HG02943 (cell line): ENCODE measurements around the gene MAP3K20.
"Not testable (repeated sequence)": the region's sequence is repeated elsewhere in the genome, so short reads cannot be mapped to it uniquely, and the experiment has no call there.

Experiments
- ATAC-seq: cut with Tn5 transposase; IDR thresholded peaks from one replicate; pipeline ENCODE4 v1.9.1; 2021; ENCODE audit warnings: mild to moderate bottlenecking, low read depth, moderate library complexity; ENCODE audit not compliant: unreplicated experiment

Gene MAP3K20

DNA sequence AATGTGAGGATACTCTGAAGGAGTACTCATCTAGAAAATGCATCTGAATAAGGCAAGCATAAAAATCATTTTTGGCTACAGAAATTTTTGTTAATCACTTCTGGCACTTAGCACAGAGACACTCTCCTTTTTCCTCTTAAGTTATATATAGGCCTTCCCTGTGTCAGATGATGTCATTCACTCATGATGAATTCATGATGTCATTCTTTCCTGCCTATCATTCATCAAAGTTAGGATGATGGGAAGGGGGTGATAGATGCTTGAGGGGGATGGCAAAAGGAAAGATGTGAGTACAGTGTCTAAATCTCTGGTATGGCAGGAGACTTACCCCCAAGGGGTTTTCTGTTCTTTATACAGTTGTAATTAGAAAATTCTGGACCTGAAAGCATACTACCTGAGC is 42.0 kb downstream of the MAP3K20 start:
- no peak for ATAC-seq

GRCh38 chr2:173118395-173118794 is 42.7 kb downstream of the MAP3K20 start:
- no peak for ATAC-seq

- no peak for ATAC-seq
Observed at GRCh38 chr2:173119069-173119807, 43.6 kb downstream of the MAP3K20 start.

GRCh38 chr2:173119944-173120343 is 44.3 kb downstream of the MAP3K20 start:
- no peak for ATAC-seq

GRCh38 chr2:173122936-173123335 is 47.3 kb downstream of the MAP3K20 start:
- ATAC-seq, result no peak

DNA sequence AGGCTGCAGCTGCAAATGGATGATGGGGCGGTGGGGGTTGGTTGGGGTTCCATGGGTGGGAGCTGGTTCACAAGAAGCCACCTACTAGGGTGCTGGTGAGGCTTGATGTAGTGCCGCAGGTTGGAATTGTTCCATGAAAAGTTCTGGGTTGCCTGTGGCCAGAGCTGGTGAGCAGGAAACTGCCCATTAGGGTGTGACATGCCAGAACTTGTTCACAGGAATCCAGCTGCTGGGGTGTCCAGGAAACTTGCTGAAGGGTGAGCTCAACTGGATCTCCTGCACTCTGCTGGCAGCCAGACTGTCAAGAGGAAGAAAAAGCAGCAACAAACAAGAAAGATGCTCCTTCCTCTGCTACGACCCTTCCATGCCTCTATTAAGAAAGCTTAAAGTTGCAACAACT is 48.8 kb downstream of the MAP3K20 start:
- no peak for ATAC-seq

DNA sequence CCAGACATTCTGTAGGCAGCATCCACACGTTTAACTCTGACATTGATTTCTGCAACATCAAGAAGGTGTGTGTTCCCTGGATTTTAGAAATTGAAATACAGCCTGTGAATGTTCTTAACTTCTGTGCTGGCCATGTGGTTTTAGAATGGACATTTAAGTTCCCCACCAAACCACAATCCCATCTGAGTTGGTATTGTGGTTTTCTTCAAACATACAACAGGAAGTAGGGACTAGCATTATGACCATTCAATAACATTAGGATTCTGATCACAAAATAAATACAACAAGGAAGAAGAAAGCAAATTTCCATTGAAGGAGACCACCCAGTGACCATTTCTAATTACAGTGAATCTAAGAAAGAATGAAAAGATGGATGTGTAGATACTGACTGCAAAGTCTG is 51.2 kb downstream of the MAP3K20 start:
- no peak for ATAC-seq

- ATAC-seq, result not testable (repeated sequence)
Observed at GRCh38 chr2:173128132-173128531, 52.5 kb downstream of the MAP3K20 start.

- no peak for ATAC-seq
Observed at GRCh38 chr2:173130496-173131465, 55.1 kb downstream of the MAP3K20 start.

GRCh38 chr2:173132531-173132930 is 56.9 kb downstream of the MAP3K20 start:
- ATAC-seq, result no peak

- ATAC-seq, result no peak
Observed at GRCh38 chr2:173134703-173135102, 59.1 kb downstream of the MAP3K20 start.

GRCh38 chr2:173136067-173136466 is 60.4 kb downstream of the MAP3K20 start:
- ATAC-seq, result no peak

GRCh38 chr2:173136599-173136998 is 61.0 kb downstream of the MAP3K20 start:
- no peak for ATAC-seq

DNA sequence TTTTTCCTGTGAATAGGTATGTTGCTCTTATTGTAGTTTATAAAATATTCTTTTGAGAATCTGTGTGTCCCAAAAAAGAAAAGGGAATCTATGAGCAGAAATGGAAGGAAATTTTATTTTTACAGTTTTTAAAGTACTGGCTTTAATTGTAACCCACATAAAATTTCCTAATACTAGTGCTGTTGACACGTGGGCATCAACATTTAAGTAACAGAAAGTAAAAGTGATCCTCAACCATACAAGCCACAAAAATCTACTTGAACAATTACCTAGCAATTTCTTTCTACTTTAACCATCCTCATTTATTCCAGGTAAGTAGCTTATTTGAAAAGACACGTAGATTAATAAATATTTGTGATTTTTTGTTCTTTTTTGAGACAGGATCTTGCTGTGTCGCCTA is 62.0 kb downstream of the MAP3K20 start:
- no peak for ATAC-seq

GRCh38 chr2:173138962-173139361 is 63.3 kb downstream of the MAP3K20 start:
- no peak for ATAC-seq

DNA sequence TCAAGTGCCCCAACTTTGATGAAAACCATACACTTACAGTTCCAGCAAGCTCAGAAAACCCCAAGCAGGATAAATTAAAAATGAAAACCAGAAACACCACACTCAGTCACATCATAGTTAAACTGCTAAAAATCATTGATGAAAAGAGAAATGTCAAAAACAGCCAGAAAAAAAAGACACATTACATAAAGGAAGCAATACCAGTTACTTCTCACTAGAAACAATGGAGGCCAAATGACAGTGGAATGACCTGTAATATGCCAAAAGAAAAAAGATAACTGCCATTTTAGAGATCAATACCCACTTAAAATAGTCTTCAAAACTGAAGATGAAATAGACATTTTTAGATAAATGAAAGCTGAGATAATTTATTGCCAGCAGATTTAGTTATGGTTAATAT is 66.0 kb downstream of the MAP3K20 start:
- ATAC-seq, result no peak

DNA sequence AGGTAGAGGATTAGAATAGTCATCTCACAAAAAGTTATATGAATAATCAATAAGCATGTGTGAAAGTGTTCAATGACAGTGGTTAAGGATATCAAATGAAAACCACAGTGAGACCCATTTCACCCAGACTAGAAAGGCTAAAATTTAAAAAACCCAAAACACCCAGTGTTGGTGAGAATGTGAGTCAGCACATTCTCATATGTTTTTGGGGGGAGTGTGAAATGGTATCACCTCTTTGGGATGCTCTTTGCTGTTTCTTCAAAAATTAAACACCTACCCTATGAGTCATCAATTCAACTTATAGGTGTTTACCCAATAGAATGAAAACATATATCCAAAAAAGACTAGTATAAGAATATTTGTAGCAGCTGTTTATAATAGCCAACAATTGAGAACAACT is 69.8 kb downstream of the MAP3K20 start:
- ATAC-seq, result no peak

- ATAC-seq, result no peak
Observed at GRCh38 chr2:173146590-173146989, 70.9 kb downstream of the MAP3K20 start.

GRCh38 chr2:173148520-173148919 is 72.9 kb downstream of the MAP3K20 start:
- ATAC-seq, result no peak

DNA sequence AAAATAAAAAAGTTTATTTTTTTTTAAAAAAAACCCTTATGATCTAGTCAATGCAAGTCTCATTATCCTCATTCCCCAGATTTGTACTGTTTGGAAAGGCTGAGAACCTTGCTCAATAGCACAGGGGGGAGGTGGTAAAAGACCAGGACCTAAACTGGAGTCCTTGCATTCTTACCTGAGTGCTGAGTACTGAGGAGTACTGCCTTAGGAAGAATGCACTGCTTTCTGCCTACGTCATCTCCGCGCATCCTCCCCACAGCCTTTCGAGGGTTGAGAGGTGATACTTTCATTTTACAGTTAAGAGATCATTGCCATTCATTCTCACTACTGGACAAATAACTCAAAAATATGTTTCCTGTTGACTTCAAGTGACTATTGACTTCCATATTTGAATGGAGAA is 73.8 kb downstream of the MAP3K20 start:
- peak; percentile 79 for ATAC-seq

GRCh38 chr2:173150087-173150486 is 74.4 kb downstream of the MAP3K20 start:
- ATAC-seq, result no peak

DNA sequence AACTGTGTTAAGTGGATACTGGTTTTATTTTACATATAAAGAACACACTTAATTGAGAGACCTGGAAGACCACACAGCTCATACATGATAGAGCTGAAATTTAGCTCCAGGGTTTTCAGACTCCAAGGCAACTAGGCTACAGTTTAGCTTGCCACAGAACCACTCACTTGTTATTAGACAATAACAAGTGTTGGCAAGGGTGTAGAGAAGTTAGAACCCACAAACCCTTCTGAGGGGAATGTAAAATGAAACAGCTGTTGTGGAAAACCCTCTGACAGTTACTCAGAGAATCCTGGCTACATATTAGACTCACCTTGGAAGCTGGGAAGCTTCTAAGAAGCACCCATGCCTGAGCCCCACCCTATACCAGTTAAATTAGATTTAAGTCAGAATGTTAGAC is 75.3 kb downstream of the MAP3K20 start:
- ATAC-seq, result no peak
